Stimulated activated CD8-positive, alpha-beta memory T cell treated with anti-CD3 and anti-CD28 coated beads, Interleukin-7, amount 100 ng/mL, for 4 hours (primary cell): ENCODE data around the gene FAS.

Experiments used
- DNase-seq, 2 donors: peaks; one replicate each; pipeline ENCODE4 v3.0.0-alpha.2; 2020; ENCODE audit warnings: low read depth in 2 of 2

FAS gene

DNA sequence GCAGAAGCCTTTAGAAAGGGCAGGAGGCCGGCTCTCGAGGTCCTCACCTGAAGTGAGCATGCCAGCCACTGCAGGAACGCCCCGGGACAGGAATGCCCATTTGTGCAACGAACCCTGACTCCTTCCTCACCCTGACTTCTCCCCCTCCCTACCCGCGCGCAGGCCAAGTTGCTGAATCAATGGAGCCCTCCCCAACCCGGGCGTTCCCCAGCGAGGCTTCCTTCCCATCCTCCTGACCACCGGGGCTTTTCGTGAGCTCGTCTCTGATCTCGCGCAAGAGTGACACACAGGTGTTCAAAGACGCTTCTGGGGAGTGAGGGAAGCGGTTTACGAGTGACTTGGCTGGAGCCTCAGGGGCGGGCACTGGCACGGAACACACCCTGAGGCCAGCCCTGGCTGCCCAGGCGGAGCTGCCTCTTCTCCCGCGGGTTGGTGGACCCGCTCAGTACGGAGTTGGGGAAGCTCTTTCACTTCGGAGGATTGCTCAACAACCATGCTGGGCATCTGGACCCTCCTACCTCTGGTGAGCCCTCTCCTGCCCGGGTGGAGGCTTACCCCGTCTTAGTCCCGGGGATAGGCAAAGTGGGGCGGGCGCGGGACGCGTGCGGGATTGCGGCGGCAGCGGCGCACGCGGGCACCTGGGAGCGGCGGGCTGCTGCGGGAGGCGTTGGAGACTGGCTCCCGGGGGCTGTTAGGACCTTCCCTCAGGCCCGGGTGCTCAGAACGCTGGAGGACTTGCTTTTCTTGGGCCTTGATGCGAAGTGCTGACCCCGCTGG, at the start of gene FAS:
TSS of gene FAS (plus strand) at position 415 of the 777 bp plus-strand sequence. CDS start at position 494, 79 bp downstream.
- DNase-seq: peak; percentile 61 to 77

DNA sequence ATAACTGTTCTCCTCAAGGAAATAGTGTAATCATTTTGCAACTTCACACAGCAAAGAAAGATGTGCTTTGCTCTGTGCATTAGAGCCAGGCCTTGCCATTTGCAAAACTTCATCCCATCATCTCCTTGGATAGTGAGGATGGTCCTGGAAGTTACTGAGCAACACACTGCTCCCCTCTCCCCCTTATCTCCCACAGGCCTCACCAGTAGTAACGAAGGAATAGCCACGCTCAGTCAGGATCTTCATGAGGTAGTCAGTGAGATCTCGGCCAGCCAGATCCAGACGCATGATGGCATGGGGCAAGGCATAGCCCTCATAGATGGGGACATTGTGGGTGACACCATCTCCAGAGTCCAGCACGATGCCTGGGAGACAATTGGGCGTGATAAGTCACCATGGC, 49.6 kb upstream of the FAS start:
- DNase-seq: no peak

DNA sequence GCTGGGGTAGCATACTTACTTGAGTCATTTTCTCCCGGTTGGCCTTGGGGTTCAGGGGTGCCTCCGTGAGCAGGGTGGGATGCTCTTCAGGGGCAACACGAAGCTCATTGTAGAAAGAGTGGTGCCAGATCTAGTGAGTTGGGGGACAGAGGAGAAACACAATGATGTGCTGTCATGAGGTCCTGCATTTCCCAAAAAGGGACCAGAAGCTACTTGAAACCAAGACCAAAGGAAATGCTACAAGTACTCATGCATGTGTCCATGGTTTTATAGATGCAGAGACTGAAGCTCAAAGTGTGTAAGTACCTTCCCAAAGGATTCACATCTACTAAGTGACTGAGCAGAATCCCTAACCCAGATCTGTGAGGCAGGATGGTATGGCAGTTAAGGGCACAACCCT, 46.8 kb upstream of the FAS start:
- DNase-seq: no peak

DNA sequence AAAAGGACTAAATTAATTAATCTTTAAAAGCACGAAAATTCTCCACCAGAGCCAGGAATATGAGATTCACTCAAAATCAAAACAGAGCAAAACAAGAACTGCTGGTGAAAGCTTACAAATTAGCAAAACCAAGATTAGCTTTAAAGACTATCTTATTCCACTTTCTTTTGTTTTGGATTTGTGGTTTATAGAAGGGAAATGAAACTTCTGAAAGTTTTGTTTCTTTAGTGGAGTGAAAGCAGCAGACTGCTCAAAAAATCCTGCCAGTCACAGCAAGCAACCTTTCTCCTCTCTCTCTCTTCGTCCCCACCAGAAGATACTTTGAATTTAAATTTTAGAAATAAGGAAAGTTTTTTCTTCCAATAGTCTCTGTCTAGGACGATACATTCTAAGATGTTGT, 45.8 kb upstream of the FAS start:
- DNase-seq: no peak

DNA sequence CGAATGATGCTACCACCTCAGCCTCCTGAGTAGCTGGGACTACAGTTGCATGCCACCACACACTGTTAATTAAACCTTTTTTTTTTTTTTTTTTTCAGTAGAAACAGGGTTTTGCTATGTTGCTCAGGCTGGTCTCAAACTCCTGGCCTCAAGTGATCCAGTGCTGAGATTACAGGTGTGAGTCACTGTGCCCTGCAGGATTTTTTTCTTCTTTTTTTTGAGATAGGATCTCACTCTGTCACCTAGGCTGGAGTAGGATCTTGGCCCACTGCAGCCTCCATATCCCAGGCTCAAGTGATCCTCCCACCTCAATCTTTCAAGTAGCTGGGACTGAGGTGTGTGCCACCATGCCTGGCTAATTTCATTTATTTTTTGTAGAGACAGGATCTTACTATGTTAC, 44.4 kb upstream of the FAS start:
- no peak for DNase-seq

DNA sequence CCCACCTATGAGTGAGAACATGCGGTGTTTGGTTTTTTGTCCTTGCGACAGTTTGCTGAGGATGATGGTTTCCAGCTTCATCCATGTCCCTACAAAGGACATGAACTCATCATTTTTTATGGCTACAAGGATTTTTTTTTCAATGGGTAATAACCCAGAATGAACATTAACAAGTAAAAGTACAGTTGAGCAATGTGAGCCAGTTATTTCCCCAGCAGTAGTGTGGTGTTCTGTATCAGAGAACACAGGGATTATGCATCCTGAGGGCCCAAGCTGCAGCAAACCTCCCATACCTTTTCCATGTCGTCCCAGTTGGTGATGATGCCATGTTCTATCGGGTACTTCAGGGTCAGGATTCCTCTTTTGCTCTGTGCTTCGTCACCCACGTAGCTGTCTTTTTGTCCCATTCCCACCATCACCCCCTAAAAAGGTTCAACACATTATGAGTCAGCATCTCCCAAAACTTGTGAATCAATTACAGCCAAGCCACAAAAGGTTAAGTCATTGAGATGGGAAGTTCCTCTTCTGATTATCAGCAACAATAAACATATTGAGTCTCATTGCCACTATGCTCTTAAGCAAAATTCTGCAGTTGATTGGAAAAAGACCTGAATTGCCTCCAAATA, 43.5 kb upstream of the FAS start:
- DNase-seq: no peak

DNA sequence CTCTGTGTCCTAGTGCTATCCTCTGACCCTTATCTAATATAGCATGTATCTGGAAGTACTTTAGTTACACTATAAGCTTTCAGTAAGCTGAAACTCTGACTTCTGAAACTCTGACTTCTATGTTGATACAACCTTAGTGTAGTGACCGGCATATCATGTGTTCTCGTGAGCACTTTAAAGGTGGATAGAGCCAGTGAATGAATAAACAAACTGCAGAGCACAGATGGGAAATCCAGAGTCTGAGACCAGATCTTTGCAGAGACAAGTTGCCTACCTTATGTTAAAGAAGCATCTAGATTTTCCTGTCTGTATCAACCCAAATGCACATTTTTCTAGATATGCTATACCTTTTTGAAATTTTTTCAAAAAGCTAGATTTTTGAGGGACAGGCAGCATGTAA, 41.5 kb upstream of the FAS start:
- no peak for DNase-seq

DNA sequence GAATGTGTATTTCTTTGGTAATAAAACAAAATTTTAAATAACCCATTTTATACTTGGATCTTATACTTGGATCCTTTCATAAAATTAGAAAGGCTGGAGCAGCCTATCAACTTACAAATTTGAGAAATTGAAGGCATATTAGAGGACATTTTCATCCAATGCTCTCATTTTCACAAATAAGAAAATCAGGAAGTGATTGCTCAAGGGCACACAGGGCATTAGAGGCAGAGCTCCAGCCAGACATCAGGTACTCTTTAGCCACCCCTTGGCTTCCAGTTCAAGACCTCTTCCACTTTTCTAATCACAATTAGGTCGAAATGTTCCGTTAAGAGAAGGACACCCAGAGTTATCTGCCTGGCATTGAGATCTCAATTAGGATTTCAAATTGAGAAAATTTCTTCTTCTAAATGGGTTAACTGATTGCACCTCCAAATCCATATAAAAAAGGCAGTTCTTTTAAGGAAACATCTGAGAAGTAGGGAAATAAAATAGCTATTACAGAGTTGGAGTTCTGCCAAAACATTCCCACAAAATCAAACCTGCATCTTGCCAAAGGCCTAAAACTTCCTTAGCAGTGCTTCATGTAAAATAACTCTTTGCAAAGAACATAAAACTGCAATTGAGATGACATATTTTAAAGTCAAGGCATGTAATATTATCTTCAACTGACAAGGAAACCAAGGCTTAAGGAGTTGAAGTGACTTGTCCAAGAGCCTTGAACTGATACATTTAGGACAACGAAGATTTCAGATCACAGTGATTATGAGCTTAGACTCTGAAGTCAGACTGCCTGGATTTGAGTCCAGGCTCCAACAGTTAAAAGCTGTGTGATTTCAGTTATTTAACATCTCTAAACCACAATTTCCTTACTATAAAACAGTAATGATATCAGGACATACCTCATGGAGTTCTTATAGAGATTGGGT, 40.4 kb upstream of the FAS start:
- no peak for DNase-seq

DNA sequence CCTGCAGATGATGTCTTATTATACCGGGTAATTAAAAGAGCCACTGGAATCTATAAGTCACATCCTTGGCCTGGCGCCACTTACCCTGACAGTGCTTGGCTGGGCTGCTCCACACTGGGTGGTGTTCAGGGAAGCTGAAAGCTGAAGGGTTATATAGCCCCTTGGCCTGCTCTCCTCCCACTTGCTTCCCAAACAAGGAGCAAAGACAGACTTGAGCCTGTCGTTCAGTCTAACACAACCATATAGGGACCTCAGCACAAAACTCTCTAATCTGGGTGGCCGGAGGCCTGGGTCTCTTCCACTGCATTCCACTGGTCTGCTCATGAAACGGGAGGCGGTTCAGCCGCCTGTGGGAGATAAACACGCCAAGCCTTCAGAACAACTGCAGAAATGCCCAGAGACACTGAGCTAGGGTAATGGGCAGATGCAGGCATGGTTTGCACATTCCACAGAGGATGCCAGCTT, 37.9 kb upstream of the FAS start, which contains the start of gene ACTA2:
TSS of gene ACTA2 (minus strand) at position 127 of the 465 bp plus-strand sequence. CDS start 3,843 bp downstream, outside the sequence.
- no peak for DNase-seq

DNA sequence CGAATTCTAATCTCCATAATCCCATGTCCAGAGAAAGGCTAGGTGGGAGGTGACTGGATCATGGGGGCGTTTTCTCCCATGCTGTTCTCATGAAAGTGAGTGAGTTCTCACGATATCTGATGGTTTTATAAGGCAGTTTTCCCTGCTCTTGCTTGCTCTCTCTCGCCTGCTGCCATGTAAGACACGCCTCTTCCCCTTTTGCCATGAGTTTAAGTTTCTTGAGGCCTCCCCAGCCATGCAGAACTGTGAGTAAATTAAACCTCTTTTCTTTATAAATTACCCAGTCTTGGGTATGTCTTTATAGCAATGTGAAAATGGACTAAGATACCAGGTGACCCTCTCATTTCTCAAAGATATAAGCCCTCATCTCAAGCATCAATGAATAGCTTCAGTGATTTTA, 36.9 kb upstream of the FAS start:
- no peak for DNase-seq

DNA sequence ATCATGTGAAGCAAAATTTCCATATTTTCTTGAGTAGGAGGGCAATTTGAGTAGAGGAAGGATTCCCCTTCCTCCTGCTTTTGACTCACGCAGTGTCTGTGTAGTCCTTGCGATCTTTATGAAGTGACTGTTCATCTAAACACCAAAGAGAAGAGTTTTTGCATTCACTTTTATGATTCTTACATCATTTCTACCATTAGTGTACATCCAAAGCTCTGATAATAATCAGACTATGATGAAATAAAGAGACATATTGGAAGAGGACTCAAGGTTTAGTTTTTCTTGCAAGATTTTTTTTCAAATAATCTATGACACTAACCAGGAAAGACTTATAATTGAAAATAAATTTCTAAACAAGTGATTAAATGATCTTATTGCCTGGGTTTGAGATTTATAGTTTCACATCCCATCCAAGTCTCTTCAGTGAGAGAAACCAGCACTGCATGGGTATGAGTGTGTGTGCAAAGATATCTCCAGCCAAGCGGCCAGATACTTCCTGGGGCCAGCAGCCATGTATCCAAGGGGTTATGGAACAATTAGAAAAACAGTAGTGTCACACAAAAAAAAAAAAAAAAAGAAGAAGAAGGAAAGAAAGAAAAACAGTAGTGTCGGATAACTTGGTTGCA, 36.0 kb upstream of the FAS start:
- DNase-seq: no peak

DNA sequence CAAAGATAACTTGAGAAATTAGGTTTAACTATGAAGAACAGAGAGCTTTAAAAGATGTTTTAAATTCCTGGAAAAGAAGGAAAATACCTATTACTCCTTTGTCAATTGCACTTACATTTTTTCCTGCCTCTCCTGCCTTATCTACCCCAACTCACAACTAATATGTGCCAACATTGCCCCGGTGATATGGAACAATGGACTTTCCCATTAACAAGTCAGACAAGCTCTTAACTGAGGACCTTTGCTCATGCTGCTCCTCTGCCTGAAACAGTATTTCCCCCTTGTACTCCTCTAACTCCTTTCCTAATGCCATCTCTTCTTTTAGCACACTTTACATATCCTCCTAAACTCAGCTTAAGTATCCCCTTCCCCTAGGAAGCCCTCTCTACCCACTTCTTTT, 33.2 kb upstream of the FAS start:
- no peak for DNase-seq

DNA sequence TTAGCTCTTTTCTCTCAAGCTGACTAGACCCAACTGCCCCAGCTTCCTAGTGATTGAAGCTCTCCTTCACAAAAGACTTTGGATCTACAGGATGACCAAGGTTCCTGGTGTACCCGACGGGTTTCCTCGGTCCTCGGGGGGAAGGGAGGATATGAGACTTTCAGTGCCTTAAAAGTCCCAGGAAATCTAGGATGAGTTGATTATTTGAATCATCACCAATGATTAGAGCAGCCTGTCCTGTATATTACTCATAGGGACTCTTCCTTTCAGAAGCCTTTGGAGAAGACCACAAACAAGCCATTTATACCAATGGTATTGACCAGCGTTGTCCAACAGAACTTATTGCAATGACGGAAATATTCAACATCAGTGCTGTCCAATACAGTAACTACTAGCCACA, 31.9 kb upstream of the FAS start:
- DNase-seq: no peak

DNA sequence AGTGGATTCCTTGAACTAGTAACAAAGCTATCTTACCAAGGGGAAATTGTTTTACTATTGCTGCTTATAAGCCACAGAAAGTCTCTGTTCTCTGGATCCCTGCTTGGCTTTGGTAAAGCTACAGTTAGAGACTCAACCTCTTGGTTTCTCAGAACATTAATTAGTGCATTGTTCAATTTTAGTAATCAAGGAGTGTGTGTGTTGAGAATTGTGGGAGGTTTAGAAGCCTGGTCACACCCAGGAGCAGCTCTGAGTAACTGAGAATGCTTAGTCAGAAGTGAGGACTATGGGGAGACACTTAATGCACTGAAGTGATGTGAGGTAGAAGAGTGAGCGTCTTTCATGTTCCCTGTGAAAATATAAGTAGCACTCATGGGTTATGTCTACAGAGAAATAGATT, 29.8 kb upstream of the FAS start:
- DNase-seq: no peak

DNA sequence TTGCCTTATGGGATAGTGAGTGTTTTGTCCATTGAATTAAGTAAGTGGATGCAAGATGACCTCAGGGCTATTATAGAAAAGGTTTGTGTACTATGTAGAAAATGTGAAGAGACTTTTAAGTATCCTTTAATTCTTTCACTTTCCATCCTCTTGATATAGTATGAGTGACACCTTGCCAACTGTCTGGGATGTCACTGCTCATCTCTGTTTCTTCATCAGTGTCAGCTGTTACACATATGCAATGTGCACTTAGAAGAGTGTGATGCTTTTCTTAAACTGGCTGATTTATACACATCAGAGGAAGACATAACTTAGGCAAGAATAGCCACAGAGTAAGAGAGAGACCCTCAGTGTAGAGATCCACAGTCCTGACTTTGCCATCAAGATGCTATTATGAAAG, 29.3 kb upstream of the FAS start:
- DNase-seq: no peak

DNA sequence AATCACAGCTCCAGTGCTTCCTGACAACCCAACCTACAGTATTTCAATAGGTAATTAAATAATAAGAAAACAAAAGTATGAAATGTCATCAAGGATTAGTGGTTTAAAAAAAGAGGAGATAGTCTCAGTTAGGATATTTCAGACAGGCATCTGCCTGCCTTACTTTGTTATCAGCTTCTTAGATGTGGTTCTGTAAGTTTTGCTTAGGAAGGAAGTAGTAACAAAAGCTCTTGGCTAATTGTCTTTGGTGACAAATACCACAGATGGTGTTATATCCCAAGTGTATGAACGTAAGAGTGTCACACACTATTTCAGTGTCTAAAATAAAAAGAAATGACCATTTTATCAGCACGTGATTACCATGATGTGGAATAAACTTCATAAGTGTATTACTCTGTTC, 28.3 kb upstream of the FAS start:
- no peak for DNase-seq

DNA sequence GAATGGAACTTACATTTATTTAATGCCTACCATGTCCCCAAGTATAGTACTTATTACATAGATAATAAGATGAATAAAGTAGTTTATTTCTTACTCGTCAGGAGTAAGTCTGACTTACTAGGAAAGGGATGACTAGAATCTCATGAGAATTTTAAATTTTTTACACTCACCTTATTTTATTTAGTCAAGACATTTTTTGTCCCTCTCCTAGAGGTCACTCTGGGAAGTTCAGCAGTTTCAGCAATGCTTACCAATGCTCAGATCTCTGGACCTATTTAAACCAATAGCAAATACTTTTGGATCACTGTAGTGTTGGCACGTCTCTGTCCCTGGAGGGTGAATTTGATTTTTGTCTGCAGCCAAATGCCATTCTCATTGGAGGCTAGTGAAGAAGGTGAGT, 27.3 kb upstream of the FAS start:
- no peak for DNase-seq

DNA sequence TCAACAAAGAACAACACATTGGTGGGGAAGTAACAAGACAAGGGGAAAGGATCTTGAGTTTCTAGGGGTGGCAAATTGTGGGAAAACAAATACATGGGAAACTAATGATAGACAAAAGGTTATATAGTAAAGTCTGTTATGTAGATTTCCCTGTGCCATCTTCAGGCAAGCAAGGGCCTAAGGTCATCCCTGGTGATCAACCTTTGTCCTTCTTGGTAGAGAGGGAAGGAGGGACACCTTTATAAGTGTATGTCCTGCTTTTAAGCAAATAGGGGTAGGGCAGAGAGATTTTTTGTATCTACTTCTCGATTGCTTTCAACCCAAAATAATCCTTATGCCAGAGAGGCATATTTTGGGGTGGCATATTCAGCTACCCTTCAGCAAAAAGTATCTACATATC, 26.2 kb upstream of the FAS start:
- DNase-seq: no peak

DNA sequence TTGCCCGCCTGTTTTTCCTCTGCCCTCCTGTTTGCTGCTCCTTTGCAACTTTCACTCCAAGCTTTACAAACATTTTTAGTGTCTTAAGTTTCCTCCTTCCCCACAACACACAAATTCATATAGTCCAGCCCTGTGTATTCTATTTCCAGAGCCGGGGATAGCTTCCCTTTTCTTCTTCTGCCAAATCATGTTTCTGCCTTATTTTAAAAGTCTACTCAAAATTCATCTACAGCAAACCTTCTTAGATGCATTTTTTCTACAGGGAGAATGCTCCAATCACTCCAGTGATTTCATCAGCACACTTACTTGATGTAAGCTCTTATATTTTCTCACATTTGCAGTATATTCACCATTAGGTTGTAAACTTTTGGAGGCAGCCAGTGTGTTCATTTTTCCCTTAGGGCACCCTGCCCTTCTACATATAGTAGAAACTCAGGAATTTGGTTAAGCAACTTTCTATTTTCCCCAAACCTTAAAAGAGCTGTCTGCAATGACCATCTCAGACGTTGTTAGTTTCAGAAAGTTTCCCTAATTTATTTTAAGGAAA, 25.7 kb upstream of the FAS start:
- no peak for DNase-seq

DNA sequence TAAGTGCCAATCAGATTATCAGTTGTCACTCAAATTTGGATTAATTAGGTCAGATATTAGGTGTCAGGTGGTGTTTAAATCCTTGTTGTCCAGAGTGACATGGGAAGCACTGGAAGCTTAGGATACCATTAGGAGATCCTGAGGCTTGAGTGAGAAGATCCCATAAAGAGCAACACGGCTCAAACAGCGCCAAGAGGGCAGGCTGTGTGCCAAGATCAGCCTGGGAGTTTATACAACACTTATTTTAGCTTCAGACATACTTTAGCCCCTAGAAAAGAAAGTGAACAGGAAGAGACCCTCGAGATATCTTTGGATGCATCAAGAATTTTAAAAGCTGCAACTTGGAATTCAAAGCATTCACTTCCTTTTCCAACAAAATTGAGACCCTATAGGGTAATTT, 23.8 kb upstream of the FAS start:
- DNase-seq: no peak

DNA sequence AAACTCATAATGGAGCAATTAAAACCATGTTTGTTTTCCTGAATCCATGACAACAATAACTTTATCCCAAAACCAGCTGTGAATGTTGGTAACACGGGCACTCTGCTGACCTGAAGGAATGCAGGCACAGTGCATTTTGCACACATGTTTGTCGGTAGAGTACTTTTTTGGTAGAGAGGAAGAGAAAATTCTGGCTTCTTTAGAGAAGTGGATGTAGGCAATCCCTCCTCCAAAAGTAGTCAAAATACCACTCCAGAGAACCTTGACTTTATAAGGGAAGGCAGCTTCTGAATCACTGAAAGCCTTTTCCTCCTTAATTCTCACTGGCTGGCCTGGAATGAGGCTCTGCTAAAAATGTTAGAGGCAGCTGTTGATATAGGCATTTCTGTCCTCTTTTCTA, 22.2 kb upstream of the FAS start:
- no peak for DNase-seq
